ENCODE data around the gene HDGFL3.
"Not testable (repeated sequence)": the region's sequence is repeated elsewhere in the genome, so short reads cannot be mapped to it uniquely, and the experiment has no call there.

The HDGFL3 gene

GRCh38 chr15:83193721-83194120 lies 13.9 kb downstream of the HDGFL3 start:
- DNase-seq (ENCODE audit: low read depth), result no peak

GRCh38 chr15:83192742-83193141 lies 14.9 kb downstream of the HDGFL3 start:
- DNase-seq (ENCODE audit: low read depth), result no peak

GRCh38 chr15:83190450-83190849 lies 17.2 kb downstream of the HDGFL3 start:
- no peak for DNase-seq (ENCODE audit: low read depth)

- no peak for DNase-seq (ENCODE audit: low read depth)
Measured at GRCh38 chr15:83185561-83185960, 22.1 kb downstream of the HDGFL3 start.

GRCh38 chr15:83178869-83179325 lies 28.7 kb downstream of the HDGFL3 start:
- DNase-seq (ENCODE audit: low read depth), result no peak

- no peak for DNase-seq (ENCODE audit: low read depth)
Measured at GRCh38 chr15:83178390-83178789, 29.2 kb downstream of the HDGFL3 start.

- no peak for DNase-seq (ENCODE audit: low read depth)
Measured at GRCh38 chr15:83174891-83175290, 32.7 kb downstream of the HDGFL3 start.

- no peak for DNase-seq (ENCODE audit: low read depth)
Measured at GRCh38 chr15:83170474-83171165, 37.0 kb downstream of the HDGFL3 start.

GRCh38 chr15:83169576-83169975 lies 38.0 kb downstream of the HDGFL3 start:
- not testable (repeated sequence) for DNase-seq (ENCODE audit: low read depth)

GRCh38 chr15:83166830-83167229 lies 40.8 kb downstream of the HDGFL3 start:
- DNase-seq (ENCODE audit: low read depth), result no peak

- DNase-seq (ENCODE audit: low read depth), result no peak
Measured at GRCh38 chr15:83166218-83166617, 41.4 kb downstream of the HDGFL3 start.

- DNase-seq (ENCODE audit: low read depth), result no peak
Measured at GRCh38 chr15:83164771-83165404, 42.7 kb downstream of the HDGFL3 start.

GRCh38 chr15:83164111-83164770 lies 43.4 kb downstream of the HDGFL3 start:
- DNase-seq (ENCODE audit: low read depth), result no peak

GRCh38 chr15:83163032-83163431 lies 44.6 kb downstream of the HDGFL3 start:
- no peak for DNase-seq (ENCODE audit: low read depth)

GRCh38 chr15:83160741-83161140 lies 46.9 kb downstream of the HDGFL3 start:
- DNase-seq (ENCODE audit: low read depth), result no peak

- DNase-seq (ENCODE audit: low read depth), result no peak
Measured at GRCh38 chr15:83158393-83158792, 49.2 kb downstream of the HDGFL3 start.

GRCh38 chr15:83155942-83156341 lies 51.7 kb downstream of the HDGFL3 start:
- no peak for DNase-seq (ENCODE audit: low read depth)

GRCh38 chr15:83153288-83153687 lies 54.3 kb downstream of the HDGFL3 start:
- no peak for DNase-seq (ENCODE audit: low read depth)

GRCh38 chr15:83144771-83145170 lies 62.9 kb downstream of the HDGFL3 start:
- no peak for DNase-seq (ENCODE audit: low read depth)

- DNase-seq (ENCODE audit: low read depth), result not testable (repeated sequence)
Measured at GRCh38 chr15:83142151-83142550, 65.5 kb downstream of the HDGFL3 start.

GRCh38 chr15:83132861-83133523 lies 74.6 kb downstream of the HDGFL3 start:
- DNase-seq (ENCODE audit: low read depth), result no peak

- no peak for DNase-seq (ENCODE audit: low read depth)
Measured at GRCh38 chr15:83129791-83130190, 77.8 kb downstream of the HDGFL3 start.

Measured in stimulated activated CD8-positive, alpha-beta memory T cell treated with anti-CD3 and anti-CD28 coated beads, Interleukin-12 subunit alpha, Interleukin-12 subunit beta, amount 100 ng/mL, for 1 hour (primary cell).